Measurements from ENCODE around the gene ZNF507.

ZNF507 gene

GRCh38 chr19:32308431-32309077 is 36.9 kb upstream of the ZNF507 start:
- H2BK120ac ChIP-seq (ENCODE audit: low read depth, low read length) = no peak overlapping the region
- no peak overlapping the region for H3K4me3 ChIP-seq (ENCODE audit: low read length)
- H3K4me2 ChIP-seq (ENCODE audit: low read length) = no peak overlapping the region
- no peak overlapping the region for H3K4ac ChIP-seq (ENCODE audit: low read depth, low read length)
- no CpG with 5 or more reads among the region's 8 CpGs for WGBS (ENCODE audit: extremely low coverage, insufficient coverage, low lambda C conversion rate)
- no peak overlapping the region for H3K23ac ChIP-seq (ENCODE audit: low read length)
- no peak overlapping the region for H2BK15ac ChIP-seq (replicated peaks; ENCODE audit: low read depth)
- H3K9ac ChIP-seq (ENCODE audit: low read length) = no peak overlapping the region
- no peak overlapping the region for H4K8ac ChIP-seq (ENCODE audit: low read depth, low read length)
- H3K56ac ChIP-seq (ENCODE audit: low read length) = no peak overlapping the region
- H3K79me2 ChIP-seq (ENCODE audit: control insufficient read depth, insufficient read depth, low read length) = no peaks in the 10 kb centered on the region
- H3K18ac ChIP-seq (ENCODE audit: low read length) = no peak overlapping the region
- H2AK5ac ChIP-seq (ENCODE audit: low read length) = no peak overlapping the region
- H3K27ac ChIP-seq (ENCODE audit: low read depth, low read length) = no peak overlapping the region
- H2BK5ac ChIP-seq (ENCODE audit: low read length) = no peak overlapping the region
- H3K4me1 ChIP-seq (ENCODE audit: control insufficient read depth, low read depth, low read length) = no peaks in the 10 kb centered on the region
- no peaks in the 10 kb centered on the region for H3K79me1 ChIP-seq (ENCODE audit: low read length)
- no peak for DNase-seq
- no peak overlapping the region for H4K5ac ChIP-seq (ENCODE audit: low read length)
- H3K36me3 ChIP-seq (ENCODE audit: control insufficient read depth, insufficient read depth, low read length) = no peaks in the 10 kb centered on the region
- H3K27me3 ChIP-seq (ENCODE audit: insufficient read depth, low read length, poor library complexity) = no peaks in the 10 kb centered on the region

GRCh38 chr19:32309711-32310390 is 35.6 kb upstream of the ZNF507 start:
- H3K79me1 ChIP-seq (ENCODE audit: low read length) = no peaks in the 10 kb centered on the region

GRCh38 chr19:32311371-32311770 is 34.0 kb upstream of the ZNF507 start:
- Histone ChIP-seq H2BK120ac (ENCODE audit: low read depth, low read length) (no peak overlapping the region), H2BK5ac (ENCODE audit: low read length) (no peak overlapping the region), H3K56ac (ENCODE audit: low read length) (no peak overlapping the region), H3K36me3 (ENCODE audit: control insufficient read depth, insufficient read depth, low read length) (no peaks in the 10 kb centered on the region), H2AK5ac (ENCODE audit: low read length) (no peak overlapping the region), H3K4me3 (ENCODE audit: low read length) (no peak overlapping the region), H2BK15ac (replicated peaks; ENCODE audit: low read depth) (no peak overlapping the region), H3K9ac (ENCODE audit: low read length) (no peak overlapping the region), H3K4me1 (ENCODE audit: control insufficient read depth, low read depth, low read length) (no peaks in the 10 kb centered on the region), H4K8ac (ENCODE audit: low read depth, low read length) (no peak overlapping the region), H3K79me1 (ENCODE audit: low read length) (no peaks in the 10 kb centered on the region), H3K27ac (ENCODE audit: low read depth, low read length) (no peak overlapping the region), H4K5ac (ENCODE audit: low read length) (no peak overlapping the region), H3K23ac (ENCODE audit: low read length) (no peak overlapping the region), H3K79me2 (ENCODE audit: control insufficient read depth, insufficient read depth, low read length) (no peaks in the 10 kb centered on the region), H3K4ac (ENCODE audit: low read depth, low read length) (no peak overlapping the region), H3K4me2 (ENCODE audit: low read length) (no peak overlapping the region), H3K18ac (ENCODE audit: low read length) (no peak overlapping the region), H3K27me3 (ENCODE audit: insufficient read depth, low read length, poor library complexity) (no peaks in the 10 kb centered on the region)
- no CpG with 5 or more reads among the region's 10 CpGs for WGBS (ENCODE audit: extremely low coverage, insufficient coverage, low lambda C conversion rate)
- DNase-seq = no peak

More at GRCh38 chr19:32309711-32310390, 35.6 kb upstream of the ZNF507 start:
- Histone ChIP-seq H3K18ac (ENCODE audit: low read length) (no peak overlapping the region), H3K56ac (ENCODE audit: low read length) (no peak overlapping the region), H3K4ac (ENCODE audit: low read depth, low read length) (no peak overlapping the region), H2AK5ac (ENCODE audit: low read length) (no peak overlapping the region), H3K4me1 (ENCODE audit: control insufficient read depth, low read depth, low read length) (no peaks in the 10 kb centered on the region), H3K79me2 (ENCODE audit: control insufficient read depth, insufficient read depth, low read length) (no peaks in the 10 kb centered on the region), H2BK5ac (ENCODE audit: low read length) (no peak overlapping the region), H3K4me2 (ENCODE audit: low read length) (no peak overlapping the region), H2BK15ac (replicated peaks; ENCODE audit: low read depth) (no peak overlapping the region), H3K36me3 (ENCODE audit: control insufficient read depth, insufficient read depth, low read length) (no peaks in the 10 kb centered on the region), H4K8ac (ENCODE audit: low read depth, low read length) (no peak overlapping the region), H3K9ac (ENCODE audit: low read length) (no peak overlapping the region), H4K5ac (ENCODE audit: low read length) (no peak overlapping the region), H3K27me3 (ENCODE audit: insufficient read depth, low read length, poor library complexity) (no peaks in the 10 kb centered on the region), H3K4me3 (ENCODE audit: low read length) (no peak overlapping the region), H2BK120ac (ENCODE audit: low read depth, low read length) (no peak overlapping the region), H3K27ac (ENCODE audit: low read depth, low read length) (no peak overlapping the region), H3K23ac (ENCODE audit: low read length) (no peak overlapping the region)
- WGBS (ENCODE audit: extremely low coverage, insufficient coverage, low lambda C conversion rate) = no CpG with 5 or more reads among the region's 29 CpGs
- DNase-seq = no peak

- no peak for DNase-seq
- H2BK5ac ChIP-seq (ENCODE audit: low read length) = no peak overlapping the region
- no peaks in the 10 kb centered on the region for H3K79me2 ChIP-seq (ENCODE audit: control insufficient read depth, insufficient read depth, low read length)
- no peak overlapping the region for H3K9ac ChIP-seq (ENCODE audit: low read length)
- H3K27me3 ChIP-seq (ENCODE audit: insufficient read depth, low read length, poor library complexity) = no peaks in the 10 kb centered on the region
- H2BK15ac ChIP-seq (replicated peaks; ENCODE audit: low read depth) = no peak overlapping the region
- H3K23ac ChIP-seq (ENCODE audit: low read length) = no peak overlapping the region
- no peak overlapping the region for H3K4ac ChIP-seq (ENCODE audit: low read depth, low read length)
- no peak overlapping the region for H4K5ac ChIP-seq (ENCODE audit: low read length)
- H3K36me3 ChIP-seq (ENCODE audit: control insufficient read depth, insufficient read depth, low read length) = no peaks in the 10 kb centered on the region
- H4K8ac ChIP-seq (ENCODE audit: low read depth, low read length) = no peak overlapping the region
- H3K27ac ChIP-seq (ENCODE audit: low read depth, low read length) = no peak overlapping the region
- no peak overlapping the region for H3K4me2 ChIP-seq (ENCODE audit: low read length)
- H2AK5ac ChIP-seq (ENCODE audit: low read length) = no peak overlapping the region
- no peaks in the 10 kb centered on the region for H3K79me1 ChIP-seq (ENCODE audit: low read length)
- no peak overlapping the region for H2BK120ac ChIP-seq (ENCODE audit: low read depth, low read length)
- H3K4me3 ChIP-seq (ENCODE audit: low read length) = no peak overlapping the region
- no peak overlapping the region for H3K18ac ChIP-seq (ENCODE audit: low read length)
- no peaks in the 10 kb centered on the region for H3K4me1 ChIP-seq (ENCODE audit: control insufficient read depth, low read depth, low read length)
- no CpG with 5 or more reads among the region's 6 CpGs for WGBS (ENCODE audit: extremely low coverage, insufficient coverage, low lambda C conversion rate)
- no peak overlapping the region for H3K56ac ChIP-seq (ENCODE audit: low read length)
These were observed 31.7 kb upstream of the ZNF507 start for GRCh38 chr19:32313569-32314265.

DNA sequence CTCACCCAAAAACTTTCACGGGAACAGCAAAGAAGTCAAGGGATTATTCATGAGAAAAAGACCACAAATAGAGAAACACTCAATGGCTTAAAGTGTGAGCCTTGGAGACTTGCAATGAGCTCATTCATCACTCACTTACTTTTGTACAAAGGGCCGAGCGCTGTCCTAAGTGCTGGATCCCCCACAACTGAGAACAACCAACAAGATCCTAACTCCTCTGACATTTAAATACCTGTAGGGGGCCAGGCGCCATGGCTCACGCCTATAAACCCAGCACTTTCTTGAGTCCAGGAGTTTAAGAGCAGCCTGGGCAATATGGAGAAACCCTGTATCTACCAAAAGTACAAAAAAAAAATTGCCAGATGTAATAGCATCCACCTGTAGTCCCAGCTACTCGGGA is 29.4 kb upstream of the ZNF507 start:
- Histone ChIP-seq H3K18ac (ENCODE audit: low read length) (no peak overlapping the region), H2BK120ac (ENCODE audit: low read depth, low read length) (no peak overlapping the region), H3K4me1 (ENCODE audit: control insufficient read depth, low read depth, low read length) (no peaks in the 10 kb centered on the region), H3K4me3 (ENCODE audit: low read length) (no peak overlapping the region), H3K4ac (ENCODE audit: low read depth, low read length) (no peak overlapping the region), H3K79me1 (ENCODE audit: low read length) (no peaks in the 10 kb centered on the region), H3K23ac (ENCODE audit: low read length) (no peak overlapping the region), H3K79me2 (ENCODE audit: control insufficient read depth, insufficient read depth, low read length) (no peaks in the 10 kb centered on the region), H4K5ac (ENCODE audit: low read length) (no peak overlapping the region), H3K27ac (ENCODE audit: low read depth, low read length) (no peak overlapping the region), H3K9ac (ENCODE audit: low read length) (no peak overlapping the region), H4K8ac (ENCODE audit: low read depth, low read length) (no peak overlapping the region), H3K56ac (ENCODE audit: low read length) (no peak overlapping the region), H3K4me2 (ENCODE audit: low read length) (no peak overlapping the region), H3K36me3 (ENCODE audit: control insufficient read depth, insufficient read depth, low read length) (no peaks in the 10 kb centered on the region), H2BK15ac (replicated peaks; ENCODE audit: low read depth) (no peak overlapping the region), H2AK5ac (ENCODE audit: low read length) (no peak overlapping the region), H2BK5ac (ENCODE audit: low read length) (no peak overlapping the region), H3K27me3 (ENCODE audit: insufficient read depth, low read length, poor library complexity) (no peaks in the 10 kb centered on the region)
- peak; percentile 63 for DNase-seq
- no CpG with 5 or more reads among the region's 6 CpGs for WGBS (ENCODE audit: extremely low coverage, insufficient coverage, low lambda C conversion rate)
